HEK293T (cell line): ENCODE data around the gene BCOR.

Experiments used
- CTCF ChIA-PET: fragments of 350-600 bp; formaldehyde crosslinking; extraction: SDS; loops from one replicate; lab custom pipeline; 2021; ENCODE audit warnings: antibody characterized with exemption, inconsistent platforms; lab: Yijun Ruan, JAX
- POLR2A ChIA-PET: fragments of 350-600 bp; formaldehyde crosslinking; extraction: SDS; loops from one replicate; lab custom pipeline; 2020; ENCODE audit warnings: antibody characterized with exemption, inconsistent platforms; lab: Yijun Ruan, JAX
- DNase-seq: peaks from one replicate; pipeline ENCODE4 v3.0.0; 2012; ENCODE audit warnings: mixed read lengths; ENCODE audit errors: extremely low spot score
- ARNT ChIP-seq: fragments of 450-650 bp; IDR thresholded peaks from 2 replicates; pipeline ENCODE4 v1.6.1; 2017; ENCODE audit warnings: mild to moderate bottlenecking
- BHLHE40 ChIP-seq: fragments of 450-650 bp; IDR thresholded peaks from 2 replicates; pipeline ENCODE4 v1.6.1; 2016; ENCODE audit warnings: mild to moderate bottlenecking, moderate library complexity, borderline replicate concordance
- CTBP1 ChIP-seq: fragments of 450-650 bp; IDR thresholded peaks from 2 replicates; pipeline ENCODE4 v1.6.1; 2016; ENCODE audit warnings: borderline replicate concordance
- ELF4 ChIP-seq: fragments of 450-650 bp; IDR thresholded peaks from 2 replicates; pipeline ENCODE4 v1.6.1; 2017; ENCODE audit warnings: antibody characterized with exemption
- FOXA1 ChIP-seq: fragments of 450-650 bp; IDR thresholded peaks from 2 replicates; pipeline ENCODE4 v1.6.1; 2016; ENCODE audit warnings: mild to moderate bottlenecking
- FOXK2 ChIP-seq: fragments of 450-650 bp; IDR thresholded peaks from 2 replicates; pipeline ENCODE4 v1.6.1; 2016; ENCODE audit warnings: mild to moderate bottlenecking
- FOXM1 ChIP-seq: fragments of 450-650 bp; IDR thresholded peaks from 2 replicates; pipeline ENCODE4 v1.6.1; 2017; ENCODE audit warnings: mild to moderate bottlenecking, borderline replicate concordance
- HDGF ChIP-seq: fragments of 450-650 bp; IDR thresholded peaks from 2 replicates; pipeline ENCODE4 v1.6.1; 2017; ENCODE audit warnings: antibody characterized with exemption, borderline replicate concordance
- L3MBTL2 ChIP-seq: fragments of 450-650 bp; conservative IDR thresholded peaks from 2 replicates; pipeline ENCODE4 v1.6.1; 2016; ENCODE audit warnings: mild to moderate bottlenecking
- LEF1 ChIP-seq: fragments of 450-650 bp; IDR thresholded peaks from 2 replicates; pipeline ENCODE4 v1.6.1; 2017; ENCODE audit warnings: mild to moderate bottlenecking, borderline replicate concordance
- NFRKB ChIP-seq: fragments of 450-650 bp; IDR thresholded peaks from 2 replicates; pipeline ENCODE4 v1.6.1; 2016; ENCODE audit warnings: mild to moderate bottlenecking, moderate library complexity
- PKNOX1 ChIP-seq: fragments of 450-650 bp; IDR thresholded peaks from 2 replicates; pipeline ENCODE4 v1.6.1; 2016
- SP1 ChIP-seq: fragments of 450-650 bp; IDR thresholded peaks from 2 replicates; pipeline ENCODE4 v1.6.1; 2017
- SUZ12 ChIP-seq: fragments of 450-650 bp; IDR thresholded peaks from 2 replicates; pipeline ENCODE4 v1.6.1; 2016; ENCODE audit warnings: mild to moderate bottlenecking
- TARDBP ChIP-seq: fragments of 450-650 bp; IDR thresholded peaks from 2 replicates; pipeline ENCODE4 v1.6.1; 2016
- ZNF384 ChIP-seq: fragments of 450-650 bp; IDR thresholded peaks from 2 replicates; pipeline ENCODE4 v1.6.1; 2016

Gene BCOR

GRCh38 chrX:40109288-40110008 lies 11.7 kb upstream of the BCOR start:
- ChIA-PET POLR2A (interaction anchor here (0.8 to 3.9 kb wide), 8 partner anchors 13 to 96 kb away, joined by 3 to 31 read pairs (median 3); no protein-coding TSS in a partner anchor), CTCF (interaction anchor here (0.8 to 1.3 kb wide), 2 partner anchors 40 to 44 kb away, joined by 3 to 4 read pairs; no protein-coding TSS in a partner anchor)
- 0 out of 2 replicates have a peak, but pooled peaks have one; percentile 29 for TF ChIP-seq ARNT
- no peak for TF ChIP-seq HDGF
- no peak for TF ChIP-seq CTBP1
- TF ChIP-seq L3MBTL2: 0 out of 2 replicates have a peak, but pooled peaks have one; percentile 16
- no peak for TF ChIP-seq SP1
- TF ChIP-seq LEF1: no peak
- TF ChIP-seq FOXM1: no peak
- peak; percentile 50 for DNase-seq

GRCh38 chrX:40108959-40109287 lies 11.2 kb upstream of the BCOR start:
- POLR2A ChIA-PET: interaction anchor here (0.9 to 3.9 kb wide), 9 partner anchors 11 to 96 kb away, joined by 3 to 31 read pairs (median 4); partner anchors contain the start of gene BCOR
- TF ChIP-seq ZNF384 (no peak), SP1 (no peak), SUZ12 (no peak), CTBP1 (no peak), L3MBTL2 (no peak), BHLHE40 (no peak)
- CTCF ChIA-PET: no interaction called here
- DNase-seq: peak; percentile 64

- POLR2A ChIA-PET: interaction anchor here (0.6 to 3.9 kb wide), 18 partner anchors 9 to 378 kb away, joined by 3 to 31 read pairs (median 3); partner anchors contain the start of gene BCOR
- CTCF ChIA-PET: interaction anchor here (0.5 kb wide), 1 partner anchor 116 kb away, joined by 4 read pairs; no protein-coding TSS in a partner anchor
- TF ChIP-seq FOXK2 (no peak), NFRKB (no peak), ELF4 (no peak), ZNF384 (no peak), SP1 (no peak), L3MBTL2 (peak; percentile 21; the same call in 1 of the 2 replicates), TARDBP (no peak), CTBP1 (0 out of 2 replicates have a peak, but pooled peaks have one; percentile 12), FOXM1 (no peak), FOXA1 (no peak), LEF1 (no peak), PKNOX1 (peak; percentile 77), BHLHE40 (no peak), SUZ12 (no peak), ARNT (no peak), HDGF (no peak)
- peak; percentile 46 for DNase-seq
These were observed 10.6 kb upstream of the BCOR start for GRCh38 chrX:40108162-40108958.

- POLR2A ChIA-PET: interaction anchor here (0.6 to 3.9 kb wide), 17 partner anchors 9 to 377 kb away, joined by 3 to 31 read pairs (median 3); partner anchors contain the start of gene BCOR
- CTCF ChIA-PET: interaction anchor here (0.5 to 0.6 kb wide), 2 partner anchors 115 to 136 kb away, joined by 3 to 4 read pairs; no protein-coding TSS in a partner anchor
- TF ChIP-seq ARNT: 0 out of 2 replicates have a peak, but pooled peaks have one; percentile 38
- TF ChIP-seq SP1: no peak
- peak; percentile 82 for TF ChIP-seq CTBP1
- TF ChIP-seq PKNOX1: peak; percentile 58
- peak; percentile 89 for TF ChIP-seq L3MBTL2
- DNase-seq: peak; percentile 57
These were observed 9.8 kb upstream of the BCOR start for GRCh38 chrX:40107291-40108161.

GRCh38 chrX:40106676-40107290 lies 9.0 kb upstream of the BCOR start:
- DNase-seq: no peak
- POLR2A ChIA-PET: interaction anchor here (0.8 to 3.9 kb wide), 6 partner anchors 8 to 46 kb away, joined by 3 to 31 read pairs (median 8); no protein-coding TSS in a partner anchor
- CTCF ChIA-PET: no interaction called here
- no peak for TF ChIP-seq FOXM1
- no peak for TF ChIP-seq ZNF384
- no peak for TF ChIP-seq SUZ12
- TF ChIP-seq CTBP1: 0 out of 2 replicates have a peak, but pooled peaks have one; percentile 10
- TF ChIP-seq NFRKB: no peak
- no peak for TF ChIP-seq L3MBTL2
- no peak for TF ChIP-seq ARNT
